GM18907 (cell line): ENCODE data around the gene ATP7B.

Experiments
- ATAC-seq: cut with Tn5 transposase; IDR thresholded peaks from one replicate; pipeline ENCODE4 v1.9.1; 2021; ENCODE audit warnings: mild to moderate bottlenecking, moderate library complexity; ENCODE audit not compliant: unreplicated experiment

Gene ATP7B

GRCh38 chr13:51978796-51979556 is 32.3 kb downstream of the ATP7B start:
- ATAC-seq, result no peak

GRCh38 chr13:51977625-51978024 is 33.6 kb downstream of the ATP7B start:
- ATAC-seq, result no peak

GRCh38 chr13:51976890-51977289 is 34.4 kb downstream of the ATP7B start:
- no peak for ATAC-seq

GRCh38 chr13:51976423-51976822 is 34.8 kb downstream of the ATP7B start:
- no peak for ATAC-seq

GRCh38 chr13:51974482-51974881 is 36.8 kb downstream of the ATP7B start:
- no peak for ATAC-seq

- no peak for ATAC-seq
Observed at GRCh38 chr13:51971520-51972426, 39.5 kb downstream of the ATP7B start.

- ATAC-seq, result no peak
Observed at GRCh38 chr13:51970349-51970748, 40.9 kb downstream of the ATP7B start.

GRCh38 chr13:51967482-51968446 is 43.5 kb downstream of the ATP7B start:
- ATAC-seq, result no peak

GRCh38 chr13:51966186-51966585 is 45.1 kb downstream of the ATP7B start:
- ATAC-seq, result no peak

- no peak for ATAC-seq
Observed at GRCh38 chr13:51961493-51962403, 49.5 kb downstream of the ATP7B start.

GRCh38 chr13:51960766-51961165 is 50.5 kb downstream of the ATP7B start:
- ATAC-seq, result no peak

- ATAC-seq, result peak; percentile 82
Observed at GRCh38 chr13:51959773-51960172, 51.5 kb downstream of the ATP7B start.

GRCh38 chr13:51958217-51958547 is 53.1 kb downstream of the ATP7B start:
- ATAC-seq, result no peak

GRCh38 chr13:51957377-51958216 is 53.7 kb downstream of the ATP7B start:
- peak; percentile 40 for ATAC-seq

GRCh38 chr13:51956717-51957116 is 54.5 kb downstream of the ATP7B start:
- no peak for ATAC-seq

GRCh38 chr13:51955816-51956603 is 55.2 kb downstream of the ATP7B start:
- ATAC-seq, result no peak

GRCh38 chr13:51955281-51955771 is 55.9 kb downstream of the ATP7B start:
- ATAC-seq, result no peak
